B cell (primary cell): Measurements from ENCODE around the gene RNF187. TPM values are rescaled to one million over a fixed set of nuclear protein-coding genes. Genes with fewer than 3 reads are reported as not detected.

Experiments
- ATAC-seq: fragments of 200-7000 bp; cut with Tn5 transposase; one replicate; pipeline ENCODE4 v1.10.0; 2021; ENCODE audit warnings: low read depth, mild to moderate bottlenecking, moderate number of reproducible peaks, moderate library complexity
- CTCF ChIA-PET: fragments of 350-600 bp; sonication (Branson Sonifier 250); formaldehyde crosslinking; loops from one replicate; lab custom pipeline; 2021; ENCODE audit warnings: antibody characterized with exemption, inconsistent platforms; lab: Charles Lee
- POLR2A ChIA-PET: fragments of 350-600 bp; sonication (Branson Sonifier 250); formaldehyde crosslinking; loops from one replicate; lab custom pipeline; 2021; ENCODE audit warnings: antibody characterized with exemption; lab: Charles Lee
- DNase-seq: peaks from one replicate; pipeline ENCODE4 v3.0.0; 2013
- H2AFZ ChIP-seq: 2 replicates; pipeline ENCODE4 v1.6.1; 2012; ENCODE audit warnings: mild to moderate bottlenecking, low read depth, low read length; ENCODE audit not compliant: insufficient read depth, poor library complexity, severe bottlenecking
- H3K27ac ChIP-seq, 2 donors: 1 replicate in 1 of 2; 2 replicates in 1 of 2; pipeline ENCODE4 v1.5.1; 2012 to 2013; ENCODE audit warnings: low read length in 2 of 2, mild to moderate bottlenecking in 2 of 2, moderate library complexity in 1 of 2
- H3K27me3 ChIP-seq, 4 experiments: fragments of 200-600 bp in 1 of 4; sonication (generic) in 1 of 4; replicated peaks in 1 of 4; 1 replicate in 2 of 4; 2 replicates in 2 of 4; pipeline versions ENCODE4 v1.6.1 to v1.7.0; 2013 to 2016; ENCODE audit warnings: low read length in 3 of 4, mild to moderate bottlenecking in 2 of 4, mixed read lengths in 1 of 4, moderate library complexity in 1 of 4; ENCODE audit not compliant: insufficient read depth in 4 of 4, control insufficient read depth in 3 of 4; ENCODE audit errors: control extremely low read depth in 1 of 4
- H3K36me3 ChIP-seq, 2 experiments: replicated peaks in 1 of 2; 1 replicate in 1 of 2; 2 replicates in 1 of 2; pipeline versions ENCODE4 v1.6.1 to v1.7.1; 2013; ENCODE audit warnings: low read length in 1 of 2; ENCODE audit not compliant: insufficient read depth in 2 of 2, control insufficient read depth in 1 of 2; ENCODE audit errors: control extremely low read depth in 1 of 2, extremely low read depth in 1 of 2
- H3K4me1 ChIP-seq, 2 donors: fragments of 200-600 bp in 1 of 2; sonication (generic) in 1 of 2; 1 replicate in 1 of 2; 2 replicates in 1 of 2; pipeline versions ENCODE4 v1.5.1 to v1.6.1; 2013 to 2017; ENCODE audit warnings: low read length in 2 of 2; ENCODE audit not compliant: control insufficient read depth in 2 of 2, insufficient read depth in 2 of 2
- H3K4me2 ChIP-seq: replicated peaks from 2 replicates; pipeline ENCODE3; 2012; ENCODE audit warnings: mild to moderate bottlenecking, low read depth, low read length; ENCODE audit not compliant: poor library complexity, severe bottlenecking
- H3K4me3 ChIP-seq, 5 experiments: fragments of 200-600 bp in 1 of 5; sonication (generic) in 1 of 5; 1 replicate in 3 of 5; 2 replicates in 2 of 5; pipeline versions ENCODE4 v1.5.1 to v1.7.0; 2011 to 2016; ENCODE audit warnings: low read length in 4 of 5, mild to moderate bottlenecking in 4 of 5, low read depth in 2 of 5, control low read depth in 1 of 5, moderate library complexity in 1 of 5; ENCODE audit not compliant: insufficient read depth in 1 of 5; ENCODE audit errors: control extremely low read depth in 1 of 5, extremely low read depth in 1 of 5
- H3K79me2 ChIP-seq: fragments of 200-600 bp; sonication (generic); one replicate; pipeline ENCODE4 v1.6.0; 2016; ENCODE audit warnings: low read length; ENCODE audit not compliant: control insufficient read depth, insufficient read depth
- H3K9ac ChIP-seq: fragments of 200-600 bp; sonication (generic); 2 replicates; pipeline ENCODE4 v1.6.1; 2017; ENCODE audit warnings: mild to moderate bottlenecking, low read length, moderate library complexity
- H3K9me3 ChIP-seq, 3 donors: one replicate each; pipeline versions ENCODE4 v1.6.1 to v1.7.1; 2013; ENCODE audit warnings: low read length in 2 of 3; ENCODE audit not compliant: control insufficient read depth in 2 of 3, insufficient read depth in 1 of 3; ENCODE audit errors: control extremely low read depth in 1 of 3
- H4K20me1 ChIP-seq: 2 replicates; pipeline ENCODE4 v1.6.0; 2012; ENCODE audit warnings: mild to moderate bottlenecking, low read length; ENCODE audit not compliant: insufficient read depth, control insufficient read depth, poor library complexity, severe bottlenecking
- H3K27ac Mint-ChIP-seq: one replicate; pipeline ENCODE4 v1.8.0; 2021; ENCODE audit warnings: mixed read lengths
- H3K27me3 Mint-ChIP-seq: one replicate; pipeline ENCODE4 v1.8.0; 2021; ENCODE audit warnings: mixed read lengths
- H3K4me1 Mint-ChIP-seq: one replicate; pipeline ENCODE4 v1.8.0; 2021; ENCODE audit warnings: mixed read lengths
- H3K4me3 Mint-ChIP-seq: one replicate; pipeline ENCODE4 v1.8.0; 2021; ENCODE audit warnings: mixed read lengths
- H3K9me3 Mint-ChIP-seq: one replicate; pipeline ENCODE4 v1.8.0; 2022; ENCODE audit warnings: mixed read lengths; ENCODE audit not compliant: insufficient read depth
- CTCF ChIP-seq: fragments of 200-600 bp; IDR thresholded peaks from one replicate; pipeline ENCODE4 v1.8.0; 2022; ENCODE audit warnings: antibody characterized with exemption, mild to moderate bottlenecking
- EZH2 ChIP-seq: IDR thresholded peaks from 2 replicates; pipeline ENCODE4 v1.6.1; 2012; ENCODE audit warnings: borderline replicate concordance, low read depth, mild to moderate bottlenecking, moderate library complexity, low read length; ENCODE audit not compliant: insufficient read depth, poor library complexity, severe bottlenecking
- WGBS: methylation state at CpG from one replicate; pipeline ENCODE4 v1.1.5; 2013; ENCODE audit warnings: missing lambda C conversion rate; ENCODE audit not compliant: insufficient coverage; 5-methylcytosine and 5-hydroxymethylcytosine counted together
- intact Hi-C: fragments of 100-400 bp; cut with micrococcal nuclease; formaldehyde crosslinking; loops from one replicate; pipeline ENCODE4 v1.10.0; 2022
- polyA plus RNA-seq: library from polyadenylated mRNA; depleted of rRNA; stranded (reverse); fragments of >200 nt; gene quantifications from 2 replicates; pipeline ENCODE4 v1.2.3, GENCODE V29; 2012
- total RNA-seq, 2 donors: library from RNA; stranded (reverse); fragments of 120-200 nt in 1 of 2; gene quantifications; 1 replicate in 1 of 2; 2 replicates in 1 of 2; pipeline versions ENCODE4 v1.2.3 to v1.2.4, GENCODE V29; 2013 to 2022

RNF187 gene
- total and polyA plus RNA-seq, 2 donors (not counting 1 experiment from before 2014, with no cell fraction given) = 25.5 to 67.3 TPM

GRCh38 chr1:228497206-228497605 is 10.0 kb downstream of the RNF187 start:
- DNase-seq (no peak), ATAC-seq (no peak)
- Histone ChIP-seq H3K4me2 (no peak overlapping the region), H3K36me3 (peaks cover 0 to 37% of the 10 kb centered on the region in 2 experiments), H3K4me1 (peaks cover 20% of the 10 kb centered on the region in 2 donors), H4K20me1 (peaks cover 17% of the 10 kb centered on the region), H3K9me3 (no peaks in the 10 kb centered on the region), H3K79me2 (peaks cover 11% of the 10 kb centered on the region), H3K9ac (no peak overlapping the region), H3K27ac (no peak overlapping the region), H3K27me3 (no peaks in the 10 kb centered on the region), H3K4me3 (no peak overlapping the region), H2AFZ (no peak overlapping the region)
- Mint-ChIP-seq H3K4me1 (peaks cover 20% of the 10 kb centered on the region), H3K27ac (no peak overlapping the region), H3K9me3 (no peaks in the 10 kb centered on the region), H3K4me3 (no peak overlapping the region), H3K27me3 (no peaks in the 10 kb centered on the region)
- intact Hi-C loops = no loop called here
- TF ChIP-seq EZH2 (no peak), CTCF (no peak)
- 95% methylated on average over 4 of the region's 5 CpGs for WGBS
- CTCF ChIA-PET = no interaction called here
- POLR2A ChIA-PET = no interaction called here

DNA sequence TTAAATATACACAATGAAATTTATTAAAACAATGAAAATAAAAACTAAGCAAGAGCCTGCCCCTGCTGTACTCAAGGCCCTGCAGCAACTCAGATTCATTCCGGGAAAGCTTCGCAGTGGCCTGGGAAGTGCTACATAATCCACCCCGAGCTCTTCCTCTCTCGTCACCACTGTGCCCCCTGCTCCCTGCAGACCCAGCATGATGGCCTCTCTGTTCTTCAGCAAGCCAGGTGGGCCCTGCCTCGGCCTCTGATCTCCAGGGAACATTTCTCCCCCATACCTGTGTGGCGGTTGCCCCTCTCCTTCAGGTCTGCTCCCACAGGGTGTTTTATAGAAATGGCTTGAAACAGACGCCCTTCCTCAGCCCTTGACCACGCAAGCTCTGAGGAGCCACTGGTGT is 10.6 kb downstream of the RNF187 start:
- Histone ChIP-seq H3K27ac (no peak overlapping the region), H3K4me3 (no peak overlapping the region), H2AFZ (no peak overlapping the region), H3K79me2 (peaks cover 9% of the 10 kb centered on the region), H3K9ac (no peak overlapping the region), H3K4me2 (no peak overlapping the region), H3K9me3 (no peaks in the 10 kb centered on the region), H3K36me3 (peaks cover 0 to 35% of the 10 kb centered on the region in 2 experiments), H3K27me3 (no peaks in the 10 kb centered on the region), H3K4me1 (peaks cover 20% of the 10 kb centered on the region in 2 donors), H4K20me1 (peaks cover 16% of the 10 kb centered on the region)
- intact Hi-C loops = no loop called here
- TF ChIP-seq EZH2 = no peak
- TF ChIP-seq CTCF = no peak
- Mint-ChIP-seq H3K27me3 (no peaks in the 10 kb centered on the region), H3K9me3 (no peaks in the 10 kb centered on the region), H3K27ac (no peak overlapping the region), H3K4me3 (no peak overlapping the region), H3K4me1 (peaks cover 20% of the 10 kb centered on the region)
- POLR2A ChIA-PET = no interaction called here
- CTCF ChIA-PET = interaction anchor here (1.0 kb wide), 1 partner anchor 26 kb away, joined by 3 read pairs; no protein-coding TSS in a partner anchor
- DNase-seq = no peak
- ATAC-seq = no peak
- WGBS = 95% methylated on average over 8 of the region's 8 CpGs
